K562 (cell line): ENCODE data around the gene HDAC10. TPM values are rescaled to one million over a fixed set of nuclear protein-coding genes. Genes with fewer than 3 reads are reported as not detected.

ENCODE experiments used
- BMI1 ChIP-seq: fragments of 150-350 bp; IDR thresholded peaks from 2 replicates; pipeline ENCODE4 v1.6.1; 2014; ENCODE audit warnings: low read length
- KDM4B ChIP-seq, 2 experiments: fragments of 450-650 bp in 1 of 2; sonication (generic) in 1 of 2; IDR thresholded peaks; 2 replicates each; pipeline ENCODE4 v1.6.1; 2016 to 2017; ENCODE audit warnings: borderline replicate concordance in 2 of 2, antibody characterized with exemption in 1 of 2, low read depth in 1 of 2, mild to moderate bottlenecking in 1 of 2
- MGA ChIP-seq: fragments of 450-650 bp; IDR thresholded peaks from 2 replicates; pipeline ENCODE4 v1.6.1; 2016; ENCODE audit warnings: mild to moderate bottlenecking, moderate library complexity
- NUFIP1 ChIP-seq: fragments of 450-650 bp; IDR thresholded peaks from 2 replicates; pipeline ENCODE4 v1.6.1; 2018; ENCODE audit not compliant: partially characterized antibody
- POLR2G ChIP-seq: fragments of 200-400 bp; formaldehyde crosslinking; IDR thresholded peaks from 2 replicates; pipeline ENCODE4 v1.6.1; 2017; ENCODE audit warnings: low read depth, mild to moderate bottlenecking, antibody characterized with exemption, low read length, moderate library complexity
- RB1 ChIP-seq: fragments of 450-650 bp; IDR thresholded peaks from 2 replicates; pipeline ENCODE4 v1.6.1; 2017; ENCODE audit warnings: low read depth, mild to moderate bottlenecking
- RNF219 ChIP-seq: fragments of 250-450 bp; sonication (Bioruptor Pico); IDR thresholded peaks from 2 replicates; pipeline ENCODE4 v1.5.0; 2022; ENCODE audit warnings: mild to moderate bottlenecking
- YY1 ChIP-seq, 3 experiments: IDR thresholded peaks; 2 replicates each; pipeline ENCODE4 v1.6.1; 2011; ENCODE audit warnings: low read length in 2 of 3, mild to moderate bottlenecking in 2 of 3, moderate library complexity in 2 of 3, borderline replicate concordance in 1 of 3, control low read depth in 1 of 3, low read depth in 1 of 3; ENCODE audit not compliant: insufficient read depth in 3 of 3, insufficient replicate concordance in 2 of 3, control insufficient read depth in 1 of 3, insufficient read length in 1 of 3; ENCODE audit errors: extremely low read depth in 1 of 3
- polyA plus RNA-seq, 8 experiments: library from polyadenylated mRNA; depleted of rRNA in 4 of 8; stranded (reverse) in 5 of 8; unstranded in 3 of 8; fragments of >200 nt; fragmentation: Nextera tagmentation in 2 of 8; fragmentation: Illumina TruSeq in 1 of 8; extraction: Ambion mirVana in 2 of 8; extraction: Trizol in 1 of 8; gene quantifications; 2 replicates each; pipeline versions ENCODE4 v1.2.1 to v1.2.3, GENCODE V29; 2011 to 2014; ENCODE audit warnings: inconsistent platforms in 1 of 8, missing spikeins in 1 of 8
- total RNA-seq, 7 experiments: library from RNA; depleted of rRNA in 6 of 7; stranded (reverse); fragments of >200 nt in 6 of 7; fragmentation: Illumina TruSeq in 2 of 7; extraction: Trizol in 2 of 7; gene quantifications; 2 replicates each; pipeline versions ENCODE4 v1.2.1 to v1.2.3, GENCODE V29; 2011 to 2021; ENCODE audit warnings: low replicate concordance in 1 of 7
- TF ChIP-seq, protein P1 (sequence below), 3 experiments: IDR thresholded peaks in 2 of 3; conservative IDR thresholded peaks in 1 of 3; 2 replicates each; pipeline ENCODE4 v1.5.1; 2011 to 2012; ENCODE audit warnings: low read length in 3 of 3, mild to moderate bottlenecking in 3 of 3, control low read depth in 2 of 3, improper control_type of control experiment in 1 of 3, inconsistent platforms in 1 of 3, low read depth in 1 of 3, mixed read lengths in 1 of 3, moderate library complexity in 1 of 3; ENCODE audit not compliant: insufficient read depth in 2 of 3

The HDAC10 gene
- total and polyA plus RNA-seq, 9 of the 15 experiments (the other 6 are each of a cell fraction or from before 2014, with no cell fraction given), result 0.10 to 44.2 (median 6.5) TPM

GRCh38 chr22:50200461-50201190, 50.4 kb downstream of the HDAC10 start, which contains the start of gene SELENOO (continued):
- TF ChIP-seq MGA (no peak), POLR2G (peak; percentile 65), BMI1 (no peak), KDM4B (IDR thresholded peaks at IDR 0.05; ENCODE audit: borderline replicate concordance in 2 of 2, low read depth in 1 of 2) (0 out of 4 replicates have a peak, but pooled peaks of 1 of the 2 experiments have one; percentile 39), YY1 (IDR thresholded peaks at IDR 0.05; ENCODE audit: borderline replicate concordance in 1 of 3, control insufficient read depth in 1 of 3, extremely low read depth in 1 of 3, insufficient read depth in 3 of 3, insufficient read length in 1 of 3, insufficient replicate concordance in 2 of 3, low read depth in 1 of 3, low read length in 2 of 3) (peak in 2 of 3 experiments; percentile 65 to 67), RNF219 (CRISPR knock-in tag) (no peak), RB1 (no peak), NUFIP1 (no peak)
- TF ChIP-seq, protein P1, sequence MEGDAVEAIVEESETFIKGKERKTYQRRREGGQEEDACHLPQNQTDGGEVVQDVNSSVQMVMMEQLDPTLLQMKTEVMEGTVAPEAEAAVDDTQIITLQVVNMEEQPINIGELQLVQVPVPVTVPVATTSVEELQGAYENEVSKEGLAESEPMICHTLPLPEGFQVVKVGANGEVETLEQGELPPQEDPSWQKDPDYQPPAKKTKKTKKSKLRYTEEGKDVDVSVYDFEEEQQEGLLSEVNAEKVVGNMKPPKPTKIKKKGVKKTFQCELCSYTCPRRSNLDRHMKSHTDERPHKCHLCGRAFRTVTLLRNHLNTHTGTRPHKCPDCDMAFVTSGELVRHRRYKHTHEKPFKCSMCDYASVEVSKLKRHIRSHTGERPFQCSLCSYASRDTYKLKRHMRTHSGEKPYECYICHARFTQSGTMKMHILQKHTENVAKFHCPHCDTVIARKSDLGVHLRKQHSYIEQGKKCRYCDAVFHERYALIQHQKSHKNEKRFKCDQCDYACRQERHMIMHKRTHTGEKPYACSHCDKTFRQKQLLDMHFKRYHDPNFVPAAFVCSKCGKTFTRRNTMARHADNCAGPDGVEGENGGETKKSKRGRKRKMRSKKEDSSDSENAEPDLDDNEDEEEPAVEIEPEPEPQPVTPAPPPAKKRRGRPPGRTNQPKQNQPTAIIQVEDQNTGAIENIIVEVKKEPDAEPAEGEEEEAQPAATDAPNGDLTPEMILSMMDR (IDR thresholded peaks at IDR 0.05 in 2 of 3, conservative IDR thresholded peaks at IDR 0.05 in 1 of 3; ENCODE audit: insufficient read depth in 2 of 3, low read depth in 1 of 3, low read length in 3 of 3), result no peak
